GM10266 (cell line): ENCODE data around the gene CYSRT1.

Source experiments
- DNase-seq: peaks from one replicate; pipeline ENCODE4 v3.0.0; 2012; ENCODE audit errors: extremely low spot score
- CTCF ChIP-seq: IDR thresholded peaks from 2 replicates; pipeline ENCODE4 v1.5.1; 2012; ENCODE audit warnings: mild to moderate bottlenecking, low read depth; ENCODE audit not compliant: control insufficient read depth, insufficient read depth; ENCODE audit errors: missing control alignments

CYSRT1 gene

GRCh38 chr9:137214620-137215019 lies 10.4 kb upstream of the CYSRT1 start:
- TF ChIP-seq CTCF, result no peak
- DNase-seq, result no peak

GRCh38 chr9:137215196-137215986 lies 9.6 kb upstream of the CYSRT1 start:
- DNase-seq, result no peak
- TF ChIP-seq CTCF, result no peak

GRCh38 chr9:137216188-137216965 lies 8.6 kb upstream of the CYSRT1 start:
- DNase-seq, result no peak
- no peak for TF ChIP-seq CTCF

GRCh38 chr9:137217276-137218211 lies 7.4 kb upstream of the CYSRT1 start:
- TF ChIP-seq CTCF, result no peak
- DNase-seq, result no peak

- TF ChIP-seq CTCF, result no peak
- DNase-seq, result no peak
These were observed 6.7 kb upstream of the CYSRT1 start for GRCh38 chr9:137218212-137218753.

GRCh38 chr9:137218754-137219271 lies 6.2 kb upstream of the CYSRT1 start:
- DNase-seq, result no peak
- no peak for TF ChIP-seq CTCF
